ENCODE data around the gene SDF4.

GRCh38 chr1:1182491-1183220, 49.1 kb downstream of the SDF4 start:
- TF ChIP-seq CTCF (IDR thresholded peaks at IDR 0.05) = no peak
- no peak for TF ChIP-seq POLR2A (IDR thresholded peaks at IDR 0.05)
